Smooth muscle cell (in vitro differentiated cells): ENCODE data around the gene LARP6. TPM values are rescaled to one million over a fixed set of nuclear protein-coding genes. Genes with fewer than 3 reads are reported as not detected.
"Not testable (repeated sequence)": the region's sequence is repeated elsewhere in the genome, so short reads cannot be mapped to it uniquely, and the experiment has no call there.

Experiments
- DNase-seq: peaks from one replicate; lab custom pipeline; 2025; ENCODE audit not compliant: unreplicated experiment; lab: John Stamatoyannopoulos, UW
- H2AFZ ChIP-seq: fragments of 200-600 bp; sonication (generic); 2 replicates; pipeline ENCODE4 v1.6.0; 2016; ENCODE audit warnings: antibody characterized with exemption, low read depth, mild to moderate bottlenecking
- H3F3A ChIP-seq: fragments of 200-600 bp; sonication (generic); 2 replicates; pipeline ENCODE4 v1.6.0; 2017; ENCODE audit warnings: antibody characterized with exemption, low read depth
- H3K27ac ChIP-seq: fragments of 200-600 bp; sonication (generic); 2 replicates; pipeline ENCODE4 v1.5.1; 2016; ENCODE audit warnings: low read depth, mild to moderate bottlenecking
- H3K27me3 ChIP-seq: fragments of 200-600 bp; sonication (generic); 2 replicates; pipeline ENCODE4 v1.6.1; 2016; ENCODE audit warnings: low read depth, mild to moderate bottlenecking
- H3K36me3 ChIP-seq: fragments of 200-600 bp; sonication (generic); 2 replicates; pipeline ENCODE4 v1.5.1; 2016; ENCODE audit warnings: low read depth
- H3K4me1 ChIP-seq: fragments of 200-600 bp; sonication (generic); 2 replicates; pipeline ENCODE4 v1.5.1; 2016; ENCODE audit warnings: low read depth
- H3K4me2 ChIP-seq: fragments of 200-600 bp; sonication (generic); 2 replicates; pipeline ENCODE4 v1.6.0; 2016; ENCODE audit warnings: mild to moderate bottlenecking
- H3K4me3 ChIP-seq: fragments of 200-600 bp; sonication (generic); 2 replicates; pipeline ENCODE4 v1.5.1; 2016; ENCODE audit warnings: mild to moderate bottlenecking
- H3K79me2 ChIP-seq: fragments of 200-600 bp; sonication (generic); 2 replicates; pipeline ENCODE4 v1.6.0; 2016; ENCODE audit warnings: low read depth, mild to moderate bottlenecking
- H3K9ac ChIP-seq: fragments of 200-600 bp; sonication (generic); 2 replicates; pipeline ENCODE4 v1.6.0; 2016; ENCODE audit warnings: low read depth
- H3K9me3 ChIP-seq: fragments of 200-600 bp; sonication (generic); replicated peaks from 2 replicates; pipeline ENCODE4 v1.5.1; 2016; ENCODE audit warnings: low read depth
- H4K20me1 ChIP-seq: fragments of 200-600 bp; sonication (generic); 2 replicates; pipeline ENCODE4 v1.6.0; 2016; ENCODE audit warnings: low read depth
- WGBS: methylation state at CpG from one replicate; pipeline ENCODE4 v1.1.7; 2016; ENCODE audit warnings: low lambda C conversion rate; 5-methylcytosine and 5-hydroxymethylcytosine counted together
- polyA plus RNA-seq: library from polyadenylated mRNA; unstranded; fragments of >200 nt; fragmentation: Nextera tagmentation; extraction: Ambion mirVana; gene quantifications from 2 replicates; pipeline ENCODE4 v1.2.1, GENCODE V29; 2016
- total RNA-seq: library from RNA; depleted of rRNA; stranded (reverse); fragments of >200 nt; gene quantifications from 2 replicates; pipeline ENCODE4 v1.2.3, GENCODE V29; 2014
- TF ChIP-seq, protein P1 (sequence below): fragments of 200-600 bp; sonication (generic); IDR thresholded peaks from 2 replicates; pipeline ENCODE4 v1.5.1; 2017; ENCODE audit warnings: borderline replicate concordance, mild to moderate bottlenecking, antibody characterized with exemption; ENCODE audit not compliant: insufficient read depth, poor library complexity, severe bottlenecking

LARP6 gene
- total and polyA plus RNA-seq, 2 experiments from 2014 or later = 55.1 to 69.5 TPM

DNA sequence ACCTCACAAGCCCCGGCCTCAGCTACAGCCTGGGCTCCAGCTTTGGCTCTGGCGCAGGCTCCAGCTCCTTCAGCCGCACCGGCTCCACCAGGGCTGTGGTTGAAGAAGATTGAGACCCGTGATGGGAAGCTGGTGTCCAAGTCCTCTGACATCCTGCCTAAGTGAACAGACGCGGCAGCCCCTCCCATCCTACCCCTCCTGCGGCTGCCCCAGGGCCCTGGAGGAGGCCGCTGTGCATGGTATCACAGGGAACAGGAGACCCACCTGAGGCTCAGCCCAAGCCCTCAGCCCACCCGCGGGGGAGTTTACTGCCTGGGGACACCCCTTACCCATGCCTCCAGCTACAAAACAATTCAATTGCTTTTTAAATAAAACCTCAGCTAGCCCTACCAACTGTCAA is 6.0 kb upstream of the LARP6 start:
- no peaks in the 10 kb centered on the region for H3K79me2 ChIP-seq
- H3K36me3 ChIP-seq = no peaks in the 10 kb centered on the region
- H3K27ac ChIP-seq = no peak overlapping the region
- no peak overlapping the region for H3K9ac ChIP-seq
- TF ChIP-seq, protein P1, sequence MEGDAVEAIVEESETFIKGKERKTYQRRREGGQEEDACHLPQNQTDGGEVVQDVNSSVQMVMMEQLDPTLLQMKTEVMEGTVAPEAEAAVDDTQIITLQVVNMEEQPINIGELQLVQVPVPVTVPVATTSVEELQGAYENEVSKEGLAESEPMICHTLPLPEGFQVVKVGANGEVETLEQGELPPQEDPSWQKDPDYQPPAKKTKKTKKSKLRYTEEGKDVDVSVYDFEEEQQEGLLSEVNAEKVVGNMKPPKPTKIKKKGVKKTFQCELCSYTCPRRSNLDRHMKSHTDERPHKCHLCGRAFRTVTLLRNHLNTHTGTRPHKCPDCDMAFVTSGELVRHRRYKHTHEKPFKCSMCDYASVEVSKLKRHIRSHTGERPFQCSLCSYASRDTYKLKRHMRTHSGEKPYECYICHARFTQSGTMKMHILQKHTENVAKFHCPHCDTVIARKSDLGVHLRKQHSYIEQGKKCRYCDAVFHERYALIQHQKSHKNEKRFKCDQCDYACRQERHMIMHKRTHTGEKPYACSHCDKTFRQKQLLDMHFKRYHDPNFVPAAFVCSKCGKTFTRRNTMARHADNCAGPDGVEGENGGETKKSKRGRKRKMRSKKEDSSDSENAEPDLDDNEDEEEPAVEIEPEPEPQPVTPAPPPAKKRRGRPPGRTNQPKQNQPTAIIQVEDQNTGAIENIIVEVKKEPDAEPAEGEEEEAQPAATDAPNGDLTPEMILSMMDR = no peak
- no peak overlapping the region for H3K4me3 ChIP-seq
- no peaks in the 10 kb centered on the region for H3K27me3 ChIP-seq
- H3F3A ChIP-seq = peaks cover 8% of the 10 kb centered on the region
- no peak for DNase-seq
- H3K4me2 ChIP-seq = no peak overlapping the region
- H3K4me1 ChIP-seq = no peaks in the 10 kb centered on the region
- H3K9me3 ChIP-seq = no peaks in the 10 kb centered on the region
- no peaks in the 10 kb centered on the region for H4K20me1 ChIP-seq
- H2AFZ ChIP-seq = no peak overlapping the region
- WGBS = 84% methylated on average over 11 of the region's 11 CpGs

DNA sequence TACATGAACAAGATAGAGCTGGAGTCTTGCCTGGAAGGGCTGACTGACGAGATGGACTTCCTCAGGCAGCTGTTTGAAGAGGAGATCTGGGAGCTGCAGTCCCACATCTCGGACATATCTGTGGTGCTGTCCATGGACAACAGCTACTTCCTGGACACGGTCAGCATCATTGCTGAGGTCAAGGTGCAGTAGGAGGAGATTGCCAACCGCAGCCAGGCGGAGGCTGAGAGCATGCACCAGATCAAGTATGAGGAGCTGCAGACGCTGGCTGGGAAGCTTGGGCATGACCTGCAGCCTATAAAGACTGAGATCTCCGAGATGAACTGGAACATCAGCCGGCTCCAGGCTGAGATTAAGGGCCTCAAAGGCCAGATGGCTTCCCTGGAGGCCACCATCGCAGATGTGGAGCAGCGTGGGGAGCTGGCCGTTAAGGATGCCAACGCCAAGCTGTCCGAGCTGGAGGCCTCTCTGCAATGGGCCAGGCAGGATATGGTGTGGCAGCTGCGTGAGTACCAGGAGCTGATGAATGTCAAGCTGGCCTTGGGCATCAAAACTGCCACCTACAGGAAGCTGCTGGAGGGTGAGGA is 5.5 kb upstream of the LARP6 start:
- TF ChIP-seq, protein P1 = no peak
- H4K20me1 ChIP-seq = no peaks in the 10 kb centered on the region
- DNase-seq = no peak
- H3K4me2 ChIP-seq = no peak overlapping the region
- H3K9me3 ChIP-seq = no peaks in the 10 kb centered on the region
- H3K4me3 ChIP-seq = no peak overlapping the region
- H3K36me3 ChIP-seq = no peaks in the 10 kb centered on the region
- no peaks in the 10 kb centered on the region for H3K27me3 ChIP-seq
- H3K9ac ChIP-seq = no peak overlapping the region
- 95% methylated on average over 14 of the region's 14 CpGs for WGBS
- H3K4me1 ChIP-seq = peaks cover 3% of the 10 kb centered on the region
- H2AFZ ChIP-seq = no peak overlapping the region
- no peaks in the 10 kb centered on the region for H3K79me2 ChIP-seq
- H3K27ac ChIP-seq = no peak overlapping the region
- H3F3A ChIP-seq = peaks cover 8% of the 10 kb centered on the region

DNA sequence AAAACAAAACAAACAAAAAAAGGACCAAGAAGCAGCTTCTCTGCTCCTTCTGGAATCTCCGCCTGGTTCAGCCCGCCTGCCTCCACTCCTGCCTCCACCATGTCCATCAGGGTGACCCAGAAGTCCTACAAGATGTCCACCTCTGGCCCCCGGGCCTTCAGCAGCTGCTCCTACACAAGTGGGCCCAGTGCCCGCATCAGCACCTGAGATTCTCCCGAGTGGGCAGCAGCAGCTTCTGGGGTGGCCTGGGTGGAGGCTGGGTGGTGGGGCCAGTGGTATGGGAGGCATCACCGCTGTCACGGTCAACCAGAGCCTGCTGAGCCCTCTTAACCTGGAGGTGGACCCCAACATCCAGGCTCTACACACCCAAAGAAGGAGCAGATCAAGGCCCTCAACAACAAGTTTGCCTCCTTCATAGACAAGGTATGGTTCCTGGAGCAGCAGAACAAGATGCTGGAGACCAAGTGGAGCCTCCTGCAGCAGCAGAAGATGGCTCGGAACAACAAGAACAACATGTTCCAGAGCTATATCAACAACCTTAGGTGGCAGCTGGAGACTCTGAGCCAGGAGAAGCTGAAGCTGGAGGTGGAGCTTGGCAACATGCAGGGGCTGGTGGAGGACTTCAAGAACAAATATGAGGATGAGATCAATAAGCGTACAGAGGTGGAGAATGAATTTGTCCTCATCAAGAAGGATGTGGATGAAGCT is 4.8 kb upstream of the LARP6 start:
- not testable (repeated sequence) for H3F3A ChIP-seq, H3K4me2 ChIP-seq, DNase-seq, H3K79me2 ChIP-seq, H3K9ac ChIP-seq, H3K27me3 ChIP-seq, H2AFZ ChIP-seq, H3K27ac ChIP-seq, H4K20me1 ChIP-seq, H3K4me3 ChIP-seq, H3K9me3 ChIP-seq, H3K36me3 ChIP-seq, H3K4me1 ChIP-seq
- WGBS = 98% methylated on average over 9 of the region's 9 CpGs

DNA sequence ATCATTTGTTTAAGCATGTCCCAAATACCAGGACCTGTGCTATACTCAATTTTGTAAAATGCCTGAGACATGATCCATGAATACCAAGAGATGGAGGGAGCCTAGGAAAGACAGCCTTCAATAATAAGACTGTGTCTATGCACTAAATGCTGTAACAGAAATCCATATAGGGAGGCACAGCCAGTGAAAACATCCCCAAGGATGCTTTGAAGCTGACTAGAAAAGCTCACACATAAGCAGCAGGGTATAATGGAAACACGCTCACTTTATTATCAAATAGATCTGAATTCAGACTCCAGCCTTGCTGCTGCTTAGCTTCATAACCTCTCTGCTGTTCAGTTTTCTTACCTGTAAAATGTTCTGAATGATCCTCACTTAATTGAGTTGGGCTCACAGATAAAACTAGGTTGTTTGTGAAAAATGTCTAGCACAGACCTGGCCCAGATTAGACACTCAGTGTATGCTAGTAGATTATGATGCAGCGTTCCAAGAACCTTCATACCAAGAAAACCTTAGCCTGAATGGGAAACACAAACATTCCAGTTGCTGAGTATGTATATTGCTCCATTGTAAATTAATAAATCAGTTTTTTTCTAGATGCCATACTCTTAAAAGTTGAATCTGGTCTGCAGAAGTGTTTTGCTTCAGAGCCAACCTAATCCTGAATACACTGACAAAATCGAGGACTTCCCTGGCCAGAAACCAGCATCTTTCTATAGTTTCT is 3.8 kb upstream of the LARP6 start:
- Histone ChIP-seq H4K20me1 (no peaks in the 10 kb centered on the region), H3K79me2 (no peaks in the 10 kb centered on the region), H3K9ac (peak overlapping the region; percentile 0), H3F3A (peaks cover 8% of the 10 kb centered on the region), H3K9me3 (no peaks in the 10 kb centered on the region), H3K27me3 (no peaks in the 10 kb centered on the region), H3K27ac (peak overlapping the region; percentile 92), H3K36me3 (no peaks in the 10 kb centered on the region), H3K4me3 (no peak overlapping the region), H3K4me1 (peaks cover 8% of the 10 kb centered on the region), H2AFZ (no peak overlapping the region), H3K4me2 (no peak overlapping the region)
- WGBS = 82% methylated on average over 3 of the region's 3 CpGs
- TF ChIP-seq, protein P1 = no peak
- no peak for DNase-seq
